HepG2 (cell line): ENCODE data around the gene CCNA2. TPM values are rescaled to one million over a fixed set of nuclear protein-coding genes. Genes with fewer than 3 reads are reported as not detected.
A peak's percentile ranks its signal among the peaks of the same experiment; 100 is the strongest.

Source experiments
- AGO1 ChIP-seq: fragments of 200-400 bp; formaldehyde crosslinking; IDR thresholded peaks from 2 replicates; pipeline ENCODE4 v1.6.1; 2017; ENCODE audit warnings: mild to moderate bottlenecking, low read depth, low read length, moderate library complexity; ENCODE audit not compliant: poor library complexity, severe bottlenecking
- AHR ChIP-seq: IDR thresholded peaks from 2 replicates; pipeline ENCODE4 v1.6.1; 2018; ENCODE audit warnings: missing genetic modification reagents, missing compliant biosample characterization
- ARHGAP35 ChIP-seq: sonication (generic); formaldehyde crosslinking; IDR thresholded peaks from 2 replicates; pipeline ENCODE4 v1.9.0; 2022; ENCODE audit warnings: mild to moderate bottlenecking, inconsistent platforms, moderate library complexity, missing genetic modification reagents, borderline replicate concordance
- HDAC1 ChIP-seq: sonication (generic); formaldehyde crosslinking; IDR thresholded peaks from 2 replicates; pipeline ENCODE4 v1.5.1; 2020; ENCODE audit warnings: mild to moderate bottlenecking, missing genetic modification reagents
- HDAC2 ChIP-seq: sonication (generic); formaldehyde crosslinking; IDR thresholded peaks from 2 replicates; pipeline ENCODE4 v1.4.0; 2020; ENCODE audit warnings: missing genetic modification reagents
- KDM6A ChIP-seq: IDR thresholded peaks from 2 replicates; pipeline ENCODE4 v1.6.1; 2016; ENCODE audit warnings: low read depth
- MTA3 ChIP-seq: sonication (generic); formaldehyde crosslinking; IDR thresholded peaks from 2 replicates; pipeline ENCODE4 v1.4.0; 2020; ENCODE audit warnings: missing genetic modification reagents
- NFE2L1 ChIP-seq: sonication (generic); formaldehyde crosslinking; IDR thresholded peaks from 2 replicates; pipeline ENCODE4 v1.4.0; 2020; ENCODE audit warnings: missing genetic modification reagents, mild to moderate bottlenecking, borderline replicate concordance
- NONO ChIP-seq, 2 experiments: fragments of 450-650 bp in 1 of 2; sonication (generic) in 1 of 2; formaldehyde crosslinking in 1 of 2; IDR thresholded peaks in 1 of 2; conservative IDR thresholded peaks in 1 of 2; 2 replicates each; pipeline versions ENCODE4 v1.6.1 to v1.8.0; 2017 to 2022; ENCODE audit warnings: mild to moderate bottlenecking in 1 of 2, missing genetic modification reagents in 1 of 2, moderate library complexity in 1 of 2
- POLR2AphosphoS5 ChIP-seq: IDR thresholded peaks from 2 replicates; pipeline ENCODE4 v1.6.1; 2012; ENCODE audit warnings: low read depth, low read length
- SMARCE1 ChIP-seq: fragments of 450-650 bp; IDR thresholded peaks from 2 replicates; pipeline ENCODE4 v1.6.1; 2017; ENCODE audit warnings: borderline replicate concordance
- SP2 ChIP-seq: sonication (generic); formaldehyde crosslinking; IDR thresholded peaks from 2 replicates; pipeline ENCODE4 v1.5.1; 2020; ENCODE audit warnings: mild to moderate bottlenecking, missing genetic modification reagents
- TEAD2 ChIP-seq: sonication (generic); formaldehyde crosslinking; IDR thresholded peaks from 2 replicates; pipeline ENCODE4 v1.9.0; 2021; ENCODE audit warnings: missing genetic modification reagents
- TEAD3 ChIP-seq: optimal IDR thresholded peaks from 2 replicates; pipeline ENCODE3; 2016; ENCODE audit warnings: borderline replicate concordance
- ZFP90 ChIP-seq: sonication (generic); formaldehyde crosslinking; IDR thresholded peaks from 2 replicates; pipeline ENCODE4 v1.8.0; 2022; ENCODE audit warnings: missing genetic modification reagents, mild to moderate bottlenecking, inconsistent platforms, borderline replicate concordance
- ZNF124 ChIP-seq: sonication (generic); formaldehyde crosslinking; IDR thresholded peaks from 2 replicates; pipeline ENCODE4 v1.4.0; 2020; ENCODE audit warnings: missing genetic modification reagents
- ZNF230 ChIP-seq: sonication (generic); formaldehyde crosslinking; IDR thresholded peaks from 2 replicates; pipeline ENCODE4 v1.4.0; 2020; ENCODE audit warnings: mild to moderate bottlenecking, missing genetic modification reagents
- ZNF235 ChIP-seq: sonication (generic); formaldehyde crosslinking; IDR thresholded peaks from 2 replicates; pipeline ENCODE4 v1.8.1; 2023; ENCODE audit warnings: mild to moderate bottlenecking, missing genetic modification reagents, borderline replicate concordance
- ZNF256 ChIP-seq: sonication (generic); formaldehyde crosslinking; conservative IDR thresholded peaks from 2 replicates; pipeline ENCODE4 v1.4.0; 2020; ENCODE audit warnings: missing genetic modification reagents
- ZNF331 ChIP-seq: sonication (generic); formaldehyde crosslinking; IDR thresholded peaks from 2 replicates; pipeline ENCODE4 v1.4.0; 2020; ENCODE audit warnings: missing genetic modification reagents
- ZNF460 ChIP-seq: sonication (generic); formaldehyde crosslinking; IDR thresholded peaks from 2 replicates; pipeline ENCODE4 v1.5.1; 2020; ENCODE audit warnings: missing genetic modification reagents, mild to moderate bottlenecking, borderline replicate concordance
- ZNF468 ChIP-seq: sonication (generic); formaldehyde crosslinking; IDR thresholded peaks from 2 replicates; pipeline ENCODE4 v1.8.0; 2022; ENCODE audit warnings: mild to moderate bottlenecking, moderate library complexity, missing genetic modification reagents
- ZNF883 ChIP-seq: sonication (generic); formaldehyde crosslinking; IDR thresholded peaks from 2 replicates; pipeline ENCODE4 v1.5.1; 2020; ENCODE audit warnings: mild to moderate bottlenecking, missing genetic modification reagents; ENCODE audit errors: not compliant biosample characterization
- polyA plus RNA-seq, 8 experiments: library from polyadenylated mRNA; depleted of rRNA in 3 of 8; stranded (reverse) in 7 of 8; unstranded in 1 of 8; fragments of >200 nt; fragmentation: Illumina TruSeq in 4 of 8; extraction: Trizol in 4 of 8; gene quantifications; 2 replicates each; pipeline versions ENCODE4 v1.2.1 to v1.2.3, GENCODE V29; 2011 to 2016; ENCODE audit warnings: low read depth in 4 of 8, missing spikeins in 1 of 8, mixed read lengths in 1 of 8; ENCODE audit not compliant: insufficient read depth in 1 of 8
- total RNA-seq, 5 experiments: library from RNA; depleted of rRNA; stranded (reverse); fragments of >200 nt; fragmentation: Illumina TruSeq; extraction: Trizol; gene quantifications; 2 replicates each; pipeline ENCODE4 v1.2.3, GENCODE V29; 2016; ENCODE audit warnings: low read depth in 1 of 5
- TF ChIP-seq, protein P1 (sequence below): sonication (generic); formaldehyde crosslinking; IDR thresholded peaks from 2 replicates; pipeline ENCODE4 v1.4.0; 2020; ENCODE audit warnings: missing genetic modification reagents
- TF ChIP-seq, protein P2 (sequence below): sonication (generic); formaldehyde crosslinking; IDR thresholded peaks from 2 replicates; pipeline ENCODE4 v1.5.1; 2020; ENCODE audit warnings: missing genetic modification reagents, mild to moderate bottlenecking, borderline replicate concordance
- TF ChIP-seq, protein P3 (sequence below): sonication (generic); formaldehyde crosslinking; IDR thresholded peaks from 2 replicates; pipeline ENCODE4 v1.8.0; 2022; ENCODE audit warnings: low read depth, missing genetic modification reagents

Gene CCNA2
- total and polyA plus RNA-seq, 2 of the 13 experiments (the other 11 are each of a cell fraction or from before 2014, with no cell fraction given), result 31.3 to 105 TPM

DNA sequence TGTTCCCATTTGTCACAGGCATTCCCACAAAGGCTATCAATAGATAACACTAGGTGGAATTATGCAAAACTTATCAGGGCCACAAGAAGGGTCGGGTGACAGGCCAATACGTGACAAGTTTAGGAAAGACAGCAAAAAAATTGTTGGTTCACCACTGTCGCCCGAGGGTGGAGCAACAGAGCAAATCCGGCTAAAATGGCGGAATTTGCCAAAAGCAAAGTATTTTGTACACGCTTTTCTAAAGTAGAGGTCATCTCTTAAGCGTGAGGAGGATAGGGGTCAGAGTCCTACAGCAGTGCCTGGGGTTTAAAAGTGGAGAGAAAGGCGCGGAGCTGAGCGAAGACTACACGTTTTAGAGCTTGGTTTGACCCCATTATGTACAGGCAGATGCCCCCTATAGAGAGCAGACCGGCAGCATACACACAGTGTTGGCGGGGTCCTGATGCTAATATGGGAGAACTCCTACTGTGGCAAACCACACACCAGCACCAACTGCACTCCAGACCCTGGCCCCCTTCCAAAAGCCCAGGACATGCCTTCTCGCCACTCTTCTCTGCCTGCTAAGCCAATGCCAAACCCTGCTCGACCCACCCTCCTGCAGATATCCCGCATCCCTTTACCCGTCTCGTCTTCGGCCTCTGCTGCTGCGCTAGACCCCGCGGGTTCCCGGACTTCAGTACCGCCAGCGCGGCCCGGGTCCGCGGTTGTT lies 733 bp downstream of the CCNA2 start (continued):
- TF ChIP-seq ZNF256 (CRISPR knock-in tag) (no peak), NFE2L1 (CRISPR knock-in tag) (no peak), NONO (IDR thresholded peaks at IDR 0.05) (no peak), NONO (CRISPR knock-in tag; conservative IDR thresholded peaks at IDR 0.05) (no peak), POLR2AphosphoS5 (peak; percentile 35; the same call in 1 of the 2 replicates), AHR (no peak), ZFP90 (CRISPR knock-in tag) (no peak), ARHGAP35 (CRISPR knock-in tag) (no peak), ZNF124 (no peak), ZNF460 (CRISPR knock-in tag) (no peak), ZNF235 (no peak), ZNF468 (CRISPR knock-in tag) (no peak), TEAD3 (CRISPR knock-in tag) (no peak), ZNF230 (CRISPR knock-in tag) (no peak), ZNF883 (CRISPR knock-in tag) (no peak), HDAC1 (CRISPR knock-in tag) (no peak), ZNF331 (CRISPR knock-in tag) (no peak), MTA3 (no peak), HDAC2 (CRISPR knock-in tag) (no peak), TEAD2 (CRISPR knock-in tag) (no peak), SP2 (CRISPR knock-in tag) (0 out of 2 replicates have a peak, but pooled peaks have one; percentile 7), SMARCE1 (no peak), KDM6A (CRISPR knock-in tag) (no peak), AGO1 (no peak)
- TF ChIP-seq, protein P1, sequence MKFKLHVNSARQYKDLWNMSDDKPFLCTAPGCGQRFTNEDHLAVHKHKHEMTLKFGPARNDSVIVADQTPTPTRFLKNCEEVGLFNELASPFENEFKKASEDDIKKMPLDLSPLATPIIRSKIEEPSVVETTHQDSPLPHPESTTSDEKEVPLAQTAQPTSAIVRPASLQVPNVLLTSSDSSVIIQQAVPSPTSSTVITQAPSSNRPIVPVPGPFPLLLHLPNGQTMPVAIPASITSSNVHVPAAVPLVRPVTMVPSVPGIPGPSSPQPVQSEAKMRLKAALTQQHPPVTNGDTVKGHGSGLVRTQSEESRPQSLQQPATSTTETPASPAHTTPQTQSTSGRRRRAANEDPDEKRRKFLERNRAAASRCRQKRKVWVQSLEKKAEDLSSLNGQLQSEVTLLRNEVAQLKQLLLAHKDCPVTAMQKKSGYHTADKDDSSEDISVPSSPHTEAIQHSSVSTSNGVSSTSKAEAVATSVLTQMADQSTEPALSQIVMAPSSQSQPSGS (CRISPR knock-in tag), result no peak
- TF ChIP-seq, protein P2, sequence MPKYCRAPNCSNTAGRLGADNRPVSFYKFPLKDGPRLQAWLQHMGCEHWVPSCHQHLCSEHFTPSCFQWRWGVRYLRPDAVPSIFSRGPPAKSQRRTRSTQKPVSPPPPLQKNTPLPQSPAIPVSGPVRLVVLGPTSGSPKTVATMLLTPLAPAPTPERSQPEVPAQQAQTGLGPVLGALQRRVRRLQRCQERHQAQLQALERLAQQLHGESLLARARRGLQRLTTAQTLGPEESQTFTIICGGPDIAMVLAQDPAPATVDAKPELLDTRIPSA (CRISPR knock-in tag), result 0 out of 2 replicates have a peak, but pooled peaks have one; percentile 49
- TF ChIP-seq, protein P3, sequence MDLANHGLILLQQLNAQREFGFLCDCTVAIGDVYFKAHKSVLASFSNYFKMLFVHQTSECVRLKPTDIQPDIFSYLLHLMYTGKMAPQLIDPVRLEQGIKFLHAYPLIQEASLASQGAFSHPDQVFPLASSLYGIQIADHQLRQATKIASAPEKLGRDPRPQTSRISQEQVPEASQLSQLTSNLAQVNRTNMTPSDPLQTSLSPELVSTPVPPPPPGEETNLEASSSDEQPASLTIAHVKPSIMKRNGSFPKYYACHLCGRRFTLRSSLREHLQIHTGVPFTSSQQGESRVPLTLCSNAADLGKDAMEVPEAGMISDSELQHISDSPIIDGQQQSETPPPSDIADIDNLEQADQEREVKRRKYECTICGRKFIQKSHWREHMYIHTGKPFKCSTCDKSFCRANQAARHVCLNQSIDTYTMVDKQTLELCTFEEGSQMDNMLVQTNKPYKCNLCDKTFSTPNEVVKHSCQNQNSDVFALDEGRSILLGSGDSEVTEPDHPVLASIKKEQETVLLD (CRISPR knock-in tag), result no peak
